GM20431 (cell line): ENCODE measurements around the gene FAM133A.

Source experiments
- in situ Hi-C: fragments of 300-500 bp; cut with MseI, MboI; formaldehyde crosslinking; loops from one replicate; pipeline ENCODE4 v1.15.0; 2020; ENCODE audit warnings: low sequenced_read_pairs; ENCODE audit not compliant: unreplicated experiment

The FAM133A gene

DNA sequence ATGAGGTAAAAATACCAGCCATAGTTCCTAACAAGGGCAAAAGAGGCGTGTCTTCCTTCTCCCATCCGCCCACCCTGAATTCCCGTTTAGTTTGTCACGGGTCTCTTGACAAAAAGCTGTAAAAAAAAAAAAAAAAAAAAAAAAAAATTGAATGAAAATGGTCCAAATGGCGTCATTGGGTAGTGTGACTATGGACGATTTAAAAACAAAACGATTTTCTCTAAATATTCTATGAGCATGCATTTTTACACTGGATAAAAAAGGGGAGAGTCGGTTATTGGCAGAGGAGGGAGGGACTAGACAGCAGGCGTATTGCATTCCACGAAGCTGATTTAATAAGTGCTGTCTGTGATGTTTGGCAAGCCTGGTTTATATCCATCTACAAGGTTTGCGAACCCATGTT is at the start of gene FAM133A:
Gene FAM133A, plus strand, starts transcription at position 338 of the 403 bp plus-strand sequence. CDS start 35,214 bp downstream, outside the sequence.
- in situ Hi-C loops, result no loop called here

DNA sequence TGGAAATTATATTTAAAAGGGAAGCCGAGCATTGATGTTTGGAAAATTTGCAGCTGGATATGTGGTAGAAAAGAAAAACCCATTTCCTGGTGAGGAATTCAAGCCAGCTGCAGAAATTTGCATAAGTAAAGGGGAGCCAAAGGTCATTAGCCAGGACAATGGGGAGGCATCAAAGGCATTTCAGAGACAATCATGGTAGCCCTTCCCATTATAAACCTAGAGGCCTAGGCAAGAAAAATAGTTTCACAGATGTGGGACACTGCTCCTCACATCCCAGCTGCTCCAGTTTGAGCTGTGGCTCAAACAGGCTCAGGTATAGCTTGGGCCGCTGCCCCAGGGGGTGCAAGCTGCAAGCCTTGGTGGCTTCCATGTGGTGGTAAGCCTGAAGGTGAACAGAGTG is 36.4 kb upstream of the FAM133A start:
- in situ Hi-C loops, result no loop called here

DNA sequence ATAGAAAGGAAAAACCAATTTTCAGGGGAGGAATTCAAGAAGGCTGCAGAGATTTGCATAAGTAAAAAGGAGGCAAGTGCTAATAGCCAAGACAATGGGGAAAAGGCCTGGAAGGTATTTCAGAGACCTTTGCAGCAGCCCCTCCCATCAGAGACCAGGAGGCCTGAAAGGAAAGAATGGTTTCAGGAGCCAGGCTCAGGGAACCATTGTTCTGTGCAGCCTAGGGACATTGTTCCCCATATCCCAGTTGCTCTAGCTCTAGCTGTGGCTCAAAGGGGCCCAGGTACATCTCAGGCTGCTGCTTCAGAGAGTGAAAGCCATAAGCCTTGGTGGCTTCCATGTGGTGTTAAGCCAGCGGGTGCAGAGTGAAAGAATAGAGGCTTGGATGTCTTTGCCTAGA is 24.6 kb upstream of the FAM133A start:
- in situ Hi-C loops, result no loop called here

DNA sequence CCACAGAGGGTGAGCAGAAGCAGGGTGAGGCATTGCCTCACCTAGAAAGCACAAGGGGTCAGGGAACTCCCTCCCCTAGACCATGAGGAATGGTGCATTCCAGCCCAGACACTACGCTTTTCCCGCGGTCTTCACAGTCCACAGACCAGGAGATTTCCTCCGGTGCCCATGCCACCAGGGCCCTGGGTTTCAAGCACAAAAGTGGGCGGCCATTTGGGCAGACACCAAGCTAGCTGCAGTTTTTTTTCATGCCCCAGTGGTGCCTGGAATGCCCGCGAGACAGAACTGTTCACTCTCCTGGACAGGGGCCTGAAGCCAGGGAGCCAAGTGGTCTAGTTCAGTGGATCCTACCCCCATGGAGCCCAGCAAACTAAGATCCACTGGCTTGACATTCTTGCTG is 13.4 kb upstream of the FAM133A start:
- in situ Hi-C loops, result no loop called here

DNA sequence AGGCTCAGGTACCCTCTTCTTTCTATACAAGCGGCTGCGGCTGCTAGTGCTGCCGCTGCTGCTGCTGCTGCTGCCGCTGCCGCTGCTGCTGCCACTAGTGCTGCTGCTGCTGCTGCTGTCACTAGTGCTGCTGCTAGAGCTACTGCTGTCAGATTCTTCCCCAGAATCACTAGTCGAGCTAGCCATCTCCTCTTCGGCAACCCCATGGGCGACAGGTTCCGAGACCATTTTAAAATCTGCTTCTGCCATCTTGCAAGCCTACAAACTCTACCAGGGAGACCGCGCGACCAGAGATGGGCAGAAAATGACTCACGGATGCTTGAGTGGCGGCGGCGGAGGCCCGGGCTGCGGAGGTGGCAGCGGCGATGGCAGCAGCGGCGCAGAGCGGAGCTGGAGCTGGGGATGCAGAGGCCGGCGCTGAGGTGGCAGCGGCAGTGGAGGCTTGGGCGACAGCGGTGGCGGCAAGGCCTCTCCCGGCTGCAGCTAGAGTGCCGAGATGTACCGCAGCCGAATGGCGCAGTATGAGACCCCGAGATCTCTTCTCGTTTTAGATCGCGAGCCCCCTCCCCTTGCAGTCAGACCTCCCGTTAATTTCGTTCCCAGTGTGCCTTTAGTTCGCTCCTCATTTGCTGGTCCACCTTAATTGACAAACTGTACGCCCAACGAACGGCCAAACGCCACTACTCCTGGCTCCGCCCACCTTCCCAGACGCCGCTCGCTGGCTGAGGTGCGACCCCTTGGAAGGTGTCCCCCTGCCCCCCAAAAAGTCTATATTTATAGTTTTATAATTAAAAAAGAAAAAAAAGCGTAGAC is 744 bp upstream of the FAM133A start, which contains the start of gene NAP1L3:
Gene NAP1L3, minus strand, starts transcription at position 523 of the 813 bp plus-strand sequence. Its CDS starts 274 bp downstream, at position 249.
- in situ Hi-C loops, result no loop called here

DNA sequence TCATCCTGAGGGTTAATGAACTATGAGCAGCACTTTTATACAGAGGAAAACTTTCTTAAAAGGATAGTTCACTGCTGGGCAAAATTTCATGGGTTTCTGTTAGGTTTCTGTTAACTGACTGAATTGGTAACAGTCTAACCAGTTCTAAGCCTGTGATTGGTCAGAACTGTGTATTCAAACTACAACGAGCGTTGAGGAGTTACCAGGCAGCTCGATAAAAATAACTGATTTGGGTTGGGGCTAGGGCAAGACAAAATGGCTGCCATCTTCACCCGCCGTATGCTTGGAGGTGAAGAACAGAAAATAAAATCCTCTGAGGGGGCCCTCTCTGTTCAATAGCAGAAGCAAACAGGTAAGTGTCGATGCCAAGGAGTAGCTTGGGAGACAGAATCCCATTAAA is 22.0 kb downstream of the FAM133A start:
- in situ Hi-C loops, result no loop called here

DNA sequence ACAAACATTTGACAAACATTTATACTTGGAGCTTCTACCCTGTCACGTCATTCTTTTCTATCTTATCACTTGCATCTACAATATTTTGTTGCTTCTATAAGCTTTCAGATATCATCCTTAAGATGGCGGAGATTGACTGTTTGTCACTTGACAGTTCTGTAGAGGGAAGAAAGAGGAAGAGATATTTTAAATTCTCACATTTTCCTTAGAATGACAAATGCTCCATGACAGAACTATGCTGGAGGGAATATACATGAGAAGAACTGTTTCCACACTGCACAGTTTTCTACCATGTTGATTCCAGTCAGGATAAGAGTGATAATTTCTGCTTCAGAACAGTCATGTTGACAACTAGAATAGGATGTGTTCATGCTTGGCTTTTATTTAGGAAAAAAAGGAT is 29.7 kb downstream of the FAM133A start:
- in situ Hi-C loops, result no loop called here

DNA sequence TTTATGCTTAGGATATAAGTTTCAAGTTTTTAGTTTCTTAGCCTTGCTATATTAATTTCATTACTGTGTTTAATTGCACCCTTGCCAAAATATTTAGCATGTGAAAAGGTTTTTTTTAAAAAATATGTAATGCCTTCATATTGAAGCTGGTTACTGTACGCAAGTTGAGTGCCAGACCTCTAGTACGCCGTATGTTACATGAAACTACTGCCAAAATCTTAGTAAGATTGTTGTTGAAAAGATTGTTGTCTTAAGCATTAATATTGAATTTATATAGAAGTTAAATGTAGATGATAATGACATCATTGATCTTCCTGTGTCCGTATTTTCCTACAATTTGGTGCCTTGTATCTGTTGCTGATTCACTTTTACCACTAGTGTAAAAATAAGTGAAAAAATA is 37.1 kb downstream of the FAM133A start:
- in situ Hi-C loops, result no loop called here

DNA sequence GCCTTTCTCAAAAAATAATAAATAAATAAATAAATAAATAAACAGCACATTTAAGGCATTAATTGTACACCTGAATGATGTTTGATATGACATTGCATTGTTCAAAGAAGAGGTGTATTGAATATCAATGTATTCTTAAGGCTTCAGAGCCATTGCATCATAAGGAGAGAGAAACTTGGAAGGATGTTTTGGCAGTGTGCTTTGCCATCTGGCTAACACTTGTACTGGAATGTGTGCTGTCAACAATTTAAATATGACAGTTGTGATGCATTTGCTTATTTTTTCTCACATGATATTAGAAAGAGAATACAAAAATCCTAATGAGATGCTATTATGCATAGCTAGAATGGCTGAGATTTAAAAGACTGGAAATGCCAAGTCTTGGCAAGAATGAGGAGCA is 67.8 kb downstream of the FAM133A start:
- in situ Hi-C loops, result no loop called here

DNA sequence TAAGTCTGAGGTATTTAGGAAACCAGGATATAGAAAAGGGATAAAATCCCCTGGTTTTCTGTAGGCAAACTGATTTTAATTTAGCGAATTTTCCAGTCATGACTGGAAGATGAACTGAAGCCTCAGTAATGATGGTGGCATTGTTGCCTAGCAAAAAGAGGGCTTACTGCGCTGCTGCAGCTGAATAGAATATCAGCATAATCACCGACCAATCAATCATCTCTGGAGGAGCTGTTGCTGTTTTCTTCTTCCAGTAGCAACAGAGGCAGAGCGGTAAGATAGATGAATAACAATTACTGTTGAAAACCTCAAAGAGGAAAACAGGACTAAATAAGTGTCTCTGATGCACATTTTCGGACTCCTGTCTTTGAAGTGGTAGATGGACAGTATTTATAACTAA is 86.2 kb downstream of the FAM133A start:
- in situ Hi-C loops, result no loop called here
